Left lobe of liver (tissue), 2 donors: ENCODE results near the gene IL12A. TPM values are rescaled to one million over a fixed set of nuclear protein-coding genes. Genes with fewer than 3 reads are reported as not detected.

Experiments used
- ATAC-seq: fragments of 200-7000 bp; cut with Tn5 transposase; one replicate; pipeline ENCODE4 v1.9.1; 2020; ENCODE audit warnings: mild to moderate bottlenecking, moderate library complexity
- DNase-seq: peaks from one replicate; pipeline ENCODE4 v3.0.0-alpha.2; 2020; ENCODE audit warnings: low spot score
- total RNA-seq: library from RNA; stranded (reverse); gene quantifications from one replicate; pipeline ENCODE4 v1.2.1, GENCODE V29; 2021
- donor health status: DM: no; HTN: no; CAD: no; lungs with moderate emphysema.
- donor health status: DM: no; HTN: yes; CAD: no.

The IL12A gene
- total RNA-seq, 1 donor from 2014 or later: not detected

DNA sequence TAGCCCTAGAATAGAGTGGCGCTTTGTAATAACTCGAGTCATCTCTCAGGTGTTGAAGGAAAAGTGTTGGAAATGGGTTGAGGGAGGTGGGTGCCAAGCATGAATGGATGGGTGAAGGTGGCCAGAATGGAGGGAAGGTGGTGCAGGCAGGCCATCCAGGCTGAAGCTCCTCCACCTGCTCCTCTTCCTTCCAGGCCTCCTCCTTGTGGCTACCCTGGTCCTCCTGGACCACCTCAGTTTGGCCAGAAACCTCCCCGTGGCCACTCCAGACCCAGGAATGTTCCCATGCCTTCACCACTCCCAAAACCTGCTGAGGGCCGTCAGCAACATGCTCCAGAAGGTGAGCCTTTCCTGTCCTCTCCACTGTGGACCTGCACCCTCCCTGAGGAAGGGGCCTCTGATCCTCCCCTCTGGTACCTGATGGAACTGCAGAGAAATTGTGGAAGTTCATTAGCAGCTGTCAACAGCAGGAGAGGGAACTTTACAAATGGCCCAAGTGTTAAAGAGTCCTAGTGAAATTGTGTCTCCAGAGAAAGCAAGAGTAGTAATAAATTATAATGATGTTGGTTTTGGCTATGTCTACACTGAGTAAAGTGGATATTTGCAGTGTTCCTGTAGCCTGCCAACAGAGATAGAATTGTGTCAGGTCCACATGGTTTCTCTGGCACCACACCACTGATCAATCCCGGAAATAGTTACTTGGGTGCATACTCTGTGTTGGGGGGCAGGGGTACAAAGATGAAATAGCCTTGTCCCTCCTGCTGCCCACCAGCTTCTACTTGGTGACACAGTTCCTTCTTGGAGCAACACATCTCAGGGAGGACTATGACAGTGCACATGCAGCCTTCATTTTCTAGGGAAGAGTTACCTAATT, 1.6 kb downstream of the IL12A start:
- DNase-seq (peak; percentile 51), ATAC-seq (peak; percentile 68)

GRCh38 chr3:159991591-159991990, 3.0 kb downstream of the IL12A start:
- DNase-seq (no peak), ATAC-seq (no peak)

DNA sequence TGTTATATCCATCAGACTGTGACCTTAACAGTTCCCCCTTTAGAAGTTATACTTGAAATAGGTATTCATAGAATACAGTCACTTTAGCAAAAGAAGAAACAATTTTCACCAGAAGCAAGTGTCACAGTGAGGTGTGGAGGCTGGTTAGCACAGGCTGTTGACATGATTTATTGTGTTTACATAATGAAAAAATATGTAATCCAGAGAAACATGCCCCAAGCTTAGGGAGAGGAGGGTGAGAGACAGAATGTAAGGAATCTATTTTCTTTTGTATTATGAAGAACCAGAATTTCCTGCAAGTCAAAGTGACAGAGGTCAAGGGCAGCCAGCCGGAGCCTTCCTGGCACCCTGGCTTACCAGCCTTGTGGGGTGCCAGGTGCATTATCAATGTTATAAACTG, 4.0 kb downstream of the IL12A start:
- ATAC-seq: no peak

GRCh38 chr3:159994182-159994581, 5.5 kb downstream of the IL12A start:
- no peak for DNase-seq

More for the DNA sequence above, 4.0 kb downstream of the IL12A start:
- no peak for DNase-seq

DNA sequence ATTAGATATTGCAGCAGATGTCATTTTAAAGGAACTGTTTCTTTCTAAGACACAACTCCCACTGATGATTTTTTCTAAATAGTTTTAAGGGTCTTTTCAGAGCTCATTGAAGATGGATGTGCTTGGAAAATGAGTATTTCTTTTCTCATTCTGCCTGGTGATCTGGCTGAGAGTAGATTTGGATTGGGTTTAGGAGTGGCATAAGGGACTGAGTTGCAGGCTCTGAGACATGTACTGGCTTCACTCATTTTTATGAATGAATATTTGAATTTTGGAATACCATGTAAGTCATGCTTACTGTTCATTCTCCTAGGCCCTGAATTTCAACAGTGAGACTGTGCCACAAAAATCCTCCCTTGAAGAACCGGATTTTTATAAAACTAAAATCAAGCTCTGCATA, 6.5 kb downstream of the IL12A start:
- no peak for ATAC-seq
- DNase-seq: no peak

More at GRCh38 chr3:159994182-159994581, 5.5 kb downstream of the IL12A start:
- no peak for ATAC-seq

DNA sequence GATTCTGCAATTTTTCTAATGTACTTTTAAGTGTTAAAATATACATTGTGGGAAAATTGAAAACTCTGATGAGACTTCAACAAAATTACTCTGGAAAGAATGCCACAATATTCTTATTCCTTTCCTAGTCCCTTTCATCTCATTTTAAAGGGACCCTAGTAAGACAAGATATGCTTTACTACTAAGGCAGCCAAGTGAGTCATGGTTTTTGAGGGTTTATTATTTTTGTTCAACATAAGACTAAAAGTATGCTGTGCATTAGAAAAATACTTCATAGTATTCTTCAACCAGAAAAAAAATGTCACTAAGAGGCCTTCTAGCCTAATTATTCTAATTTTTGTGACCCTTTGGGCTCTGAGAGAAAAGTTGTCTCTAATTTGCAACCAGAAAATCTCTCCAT, 7.4 kb downstream of the IL12A start:
- ATAC-seq: no peak
- DNase-seq: no peak

GRCh38 chr3:159996959-159997358, 8.3 kb downstream of the IL12A start:
- ATAC-seq: peak; percentile 53

GRCh38 chr3:160001148-160001760, 12.6 kb downstream of the IL12A start:
- DNase-seq (no peak), ATAC-seq (no peak)

More at GRCh38 chr3:159996959-159997358, 8.3 kb downstream of the IL12A start:
- no peak for DNase-seq

- DNase-seq: peak; percentile 82
- ATAC-seq: peak; percentile 89
Observed at GRCh38 chr3:160001850-160002623, 13.4 kb downstream of the IL12A start.

GRCh38 chr3:160003520-160004128, 15.0 kb downstream of the IL12A start:
- ATAC-seq (peak; percentile 71), DNase-seq (peak; percentile 49)

- no peak for ATAC-seq
- no peak for DNase-seq
Observed at GRCh38 chr3:160005004-160005403, 16.4 kb downstream of the IL12A start.

- DNase-seq: peak; percentile 53
- peak; percentile 91 for ATAC-seq
Observed at GRCh38 chr3:160006282-160007163, 17.9 kb downstream of the IL12A start.

DNA sequence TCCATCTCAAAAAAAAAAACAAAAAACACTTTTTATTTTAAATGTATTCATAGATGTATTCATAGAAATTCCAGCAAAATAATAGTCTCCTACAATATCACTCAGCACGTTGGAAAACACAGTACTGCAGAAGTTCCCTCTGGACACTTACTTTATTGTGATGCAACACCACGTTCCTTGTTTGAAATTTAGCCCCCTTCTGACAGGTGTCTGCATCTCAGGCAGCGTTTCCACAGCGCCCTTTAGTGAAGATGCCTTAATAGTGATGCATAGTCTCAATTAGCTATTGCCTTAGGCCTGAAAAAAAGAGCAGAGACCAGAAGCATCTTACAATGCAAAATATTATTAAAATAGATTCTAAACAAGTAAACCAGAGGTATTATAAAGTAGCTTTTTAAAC, 20.3 kb downstream of the IL12A start:
- ATAC-seq (no peak), DNase-seq (no peak)

DNA sequence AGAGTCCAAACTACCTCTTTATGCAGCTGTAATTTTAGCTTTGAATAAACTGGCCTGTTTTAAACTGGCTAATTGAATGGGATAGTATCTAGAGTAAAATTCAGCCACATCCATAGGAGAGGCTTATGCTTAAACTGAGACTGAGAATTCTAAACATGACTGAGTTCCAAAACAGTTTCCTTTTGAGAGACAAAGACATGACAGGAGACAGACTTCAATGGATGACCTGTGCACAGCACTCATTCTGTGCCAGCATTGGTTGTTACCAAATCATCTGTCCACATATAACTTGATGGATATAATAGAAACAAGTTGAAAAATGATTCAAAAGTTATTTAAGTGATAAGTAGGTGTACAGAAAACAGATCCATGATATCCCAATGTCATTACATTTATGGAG, 20.9 kb downstream of the IL12A start:
- no peak for ATAC-seq
- DNase-seq: no peak

DNA sequence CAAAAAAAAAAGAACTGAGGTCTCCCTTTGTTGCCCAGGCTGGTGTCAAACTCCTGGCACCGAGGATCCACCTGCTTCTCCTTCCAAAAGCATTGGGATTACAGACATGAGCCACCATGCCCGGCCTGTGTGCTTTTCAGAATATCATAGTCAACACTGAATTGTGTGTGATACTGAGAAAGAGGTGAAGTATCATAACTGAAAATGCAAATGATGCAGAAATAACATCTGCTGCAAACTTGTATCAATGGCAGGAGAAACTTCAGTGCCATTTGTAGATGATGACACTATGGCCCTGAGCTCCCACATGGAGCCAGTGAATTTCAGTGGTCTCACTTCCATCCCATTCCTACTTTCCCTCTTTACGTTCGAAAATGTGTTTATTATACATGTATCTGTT, 21.9 kb downstream of the IL12A start:
- DNase-seq: no peak
- ATAC-seq: no peak

- no peak for ATAC-seq
- DNase-seq: no peak
Observed at GRCh38 chr3:160012108-160012507, 23.5 kb downstream of the IL12A start.

GRCh38 chr3:160016972-160017371, 28.3 kb downstream of the IL12A start:
- DNase-seq: no peak
- peak; percentile 31 for ATAC-seq

- DNase-seq: no peak
- ATAC-seq: no peak
Observed at GRCh38 chr3:160018959-160019358, 30.3 kb downstream of the IL12A start.

DNA sequence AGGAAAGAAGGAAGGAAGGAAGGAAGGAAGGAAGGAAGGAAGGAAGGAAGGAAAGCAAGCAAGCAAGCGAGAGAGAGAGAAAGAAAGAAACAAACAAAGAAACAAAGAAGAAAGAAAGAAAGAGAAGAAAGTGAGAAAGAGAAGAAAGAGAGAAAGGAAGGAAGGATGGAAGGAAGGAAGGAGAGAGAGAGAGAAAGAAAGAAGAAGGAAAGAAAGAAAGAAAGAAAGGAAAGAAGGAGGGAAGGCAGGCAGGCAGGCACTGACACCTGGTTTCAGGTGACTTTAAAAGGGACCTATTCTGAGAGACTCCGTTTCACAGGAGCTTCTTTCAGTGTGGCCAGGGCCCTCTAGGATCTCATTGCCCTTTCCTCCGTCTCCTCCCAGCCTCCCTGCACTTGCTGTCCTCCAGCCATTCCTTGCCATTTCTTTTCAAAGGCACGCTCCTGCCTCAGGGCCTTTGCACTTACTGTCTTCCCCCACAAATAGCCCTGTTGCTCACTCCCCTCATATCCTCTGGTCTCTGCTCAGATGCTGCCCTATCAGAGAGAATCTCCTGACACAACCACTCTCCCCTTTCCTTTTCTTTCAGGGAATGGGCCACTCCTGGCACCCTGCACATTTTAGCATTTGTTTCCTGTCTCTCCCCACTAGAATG, 31.5 kb downstream of the IL12A start:
- DNase-seq: no peak
- ATAC-seq: no peak

DNA sequence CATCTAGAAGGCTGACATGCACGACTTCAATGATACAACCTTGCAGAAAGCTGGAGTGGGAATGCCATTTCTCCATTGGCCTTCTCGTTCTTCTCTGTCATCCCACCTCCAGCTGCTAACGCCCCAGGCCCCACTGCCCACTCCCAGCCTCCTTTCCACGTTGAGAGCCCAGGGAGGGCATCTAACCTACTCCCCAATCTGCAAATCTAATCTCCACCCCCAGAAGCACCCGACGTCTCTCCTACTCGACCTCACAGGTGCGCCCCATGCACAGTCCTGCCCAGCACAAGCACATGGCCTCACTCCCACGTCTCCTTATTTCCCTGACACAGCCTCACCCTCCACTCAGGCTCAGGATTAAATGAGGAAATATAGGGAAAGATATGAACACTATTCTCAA, 33.4 kb downstream of the IL12A start:
- no peak for ATAC-seq
- no peak for DNase-seq
